ENCODE data around the gene NPFF.
"Not testable (repeated sequence)": the region's sequence is repeated elsewhere in the genome, so short reads cannot be mapped to it uniquely, and the experiment has no call there.

Gene NPFF, protein sequence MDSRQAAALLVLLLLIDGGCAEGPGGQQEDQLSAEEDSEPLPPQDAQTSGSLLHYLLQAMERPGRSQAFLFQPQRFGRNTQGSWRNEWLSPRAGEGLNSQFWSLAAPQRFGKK

DNA sequence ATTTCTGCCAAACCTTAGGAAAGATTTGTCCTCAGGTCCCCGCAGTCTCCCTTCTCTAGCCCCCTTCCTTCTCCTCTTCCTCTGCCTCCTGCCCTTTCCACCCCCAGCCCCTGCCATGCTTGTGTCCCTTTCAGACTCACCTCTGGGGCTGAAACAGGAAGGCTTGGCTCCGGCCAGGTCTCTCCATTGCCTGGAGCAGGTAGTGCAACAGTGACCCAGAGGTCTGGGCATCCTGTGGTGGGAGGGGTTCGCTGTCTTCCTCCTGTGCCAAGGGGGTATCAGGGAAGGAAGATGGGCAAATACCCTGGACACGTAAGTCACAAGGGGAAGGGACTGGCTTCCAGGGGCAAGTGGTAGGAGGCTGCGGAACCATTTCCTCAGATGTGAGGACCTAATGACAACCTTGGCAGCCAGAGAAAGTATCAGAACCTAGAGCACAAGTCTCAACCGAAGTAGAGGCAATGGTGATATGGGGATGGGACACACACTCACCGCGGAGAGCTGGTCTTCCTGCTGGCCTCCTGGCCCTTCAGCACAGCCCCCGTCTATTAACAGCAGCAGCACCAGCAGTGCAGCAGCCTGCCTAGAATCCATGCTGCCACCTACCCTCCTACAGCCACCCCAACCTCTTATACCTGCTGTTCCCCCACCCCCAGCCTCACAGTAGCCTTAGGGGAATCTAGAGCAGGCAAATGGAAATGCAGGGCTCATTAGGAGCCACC lies at the start of gene NPFF:
Gene NPFF, minus strand, starts transcription at position 604 of the 722 bp plus-strand sequence. Its CDS starts 10 bp downstream, at position 594.
- no peak for DNase-seq

DNA sequence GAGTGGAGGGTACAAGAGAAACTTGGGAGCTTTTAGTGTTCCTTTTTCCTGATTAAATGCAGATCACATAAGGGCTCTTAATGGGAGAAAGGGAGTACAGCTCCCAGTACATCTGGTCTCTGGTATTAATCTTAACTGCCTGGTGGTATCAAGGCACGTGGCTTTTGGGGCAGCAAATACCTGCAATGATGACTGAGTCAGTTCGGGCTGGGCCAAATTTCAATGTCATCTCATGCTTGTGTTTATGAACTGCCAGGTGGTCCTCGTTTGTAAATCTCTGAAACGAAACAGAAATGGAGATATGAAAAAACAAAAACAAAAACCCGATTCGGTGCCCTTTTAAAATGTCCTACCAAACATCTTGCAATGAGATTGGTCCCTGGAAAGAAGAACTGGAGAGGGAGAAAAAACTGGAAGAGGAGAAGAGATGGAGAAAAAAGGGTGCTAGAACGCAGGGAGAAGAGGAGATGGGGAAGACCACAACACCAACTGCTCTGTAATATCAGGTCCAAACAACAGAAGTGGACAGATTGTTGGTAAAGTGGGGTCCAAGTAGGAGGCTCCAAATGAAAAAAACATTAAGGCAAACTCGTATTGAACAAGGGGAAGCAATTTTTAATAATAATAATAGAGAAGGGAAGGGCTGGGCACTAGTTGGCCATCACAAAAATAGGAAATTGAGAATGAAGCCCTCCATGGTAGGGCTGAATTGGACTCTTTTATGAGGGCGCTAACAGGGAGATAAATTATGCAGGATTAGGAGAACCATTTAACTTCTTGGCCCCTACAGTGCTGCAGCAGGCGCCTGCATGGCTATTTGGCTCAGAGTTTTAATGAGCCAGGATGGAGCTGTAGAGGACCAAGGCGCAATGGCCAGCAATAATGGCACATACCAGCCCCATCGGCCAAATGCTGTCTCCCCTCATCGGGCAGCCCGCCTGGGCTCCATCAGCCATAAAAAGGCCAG lies 45.4 kb upstream of the NPFF start:
- no peak for DNase-seq

DNA sequence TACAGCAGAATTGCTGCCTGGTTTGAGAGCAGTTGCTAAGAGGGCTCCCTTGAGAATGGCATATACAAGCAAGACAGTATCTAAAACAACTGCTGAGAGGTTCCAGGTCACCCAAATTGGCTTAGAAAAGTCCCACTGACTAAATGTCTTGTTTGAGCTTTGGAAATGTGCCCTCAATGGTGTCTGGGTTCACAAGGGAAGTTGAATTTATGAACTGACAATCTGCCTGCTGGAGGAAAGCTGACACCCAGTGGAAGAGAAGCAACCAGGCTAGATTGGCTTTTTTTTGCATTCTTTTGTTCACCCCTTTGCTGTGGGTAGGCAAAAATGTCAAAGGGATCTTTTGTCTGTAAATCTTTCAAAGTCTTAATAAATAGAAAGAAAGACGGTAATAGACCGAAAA lies 44.6 kb upstream of the NPFF start:
- no peak for DNase-seq

DNA sequence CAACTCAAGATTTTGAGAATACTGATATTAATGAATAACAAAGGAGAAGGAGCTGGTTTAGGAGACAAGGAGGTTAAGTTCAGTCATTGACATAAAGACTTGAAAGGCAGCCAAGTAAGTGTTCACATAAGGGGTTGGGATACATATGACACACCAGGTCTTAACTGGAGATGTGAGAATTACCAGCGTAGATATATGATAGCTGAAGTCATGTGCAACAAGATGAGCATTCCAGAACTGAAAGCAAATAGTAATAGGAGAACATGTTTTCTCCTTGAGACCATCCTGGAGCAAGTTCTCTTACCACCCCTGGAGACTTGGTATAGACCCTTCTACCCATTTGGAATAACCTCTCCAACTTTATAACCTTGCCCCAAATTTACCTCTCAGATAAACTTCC lies 43.3 kb upstream of the NPFF start:
- DNase-seq, result no peak

DNA sequence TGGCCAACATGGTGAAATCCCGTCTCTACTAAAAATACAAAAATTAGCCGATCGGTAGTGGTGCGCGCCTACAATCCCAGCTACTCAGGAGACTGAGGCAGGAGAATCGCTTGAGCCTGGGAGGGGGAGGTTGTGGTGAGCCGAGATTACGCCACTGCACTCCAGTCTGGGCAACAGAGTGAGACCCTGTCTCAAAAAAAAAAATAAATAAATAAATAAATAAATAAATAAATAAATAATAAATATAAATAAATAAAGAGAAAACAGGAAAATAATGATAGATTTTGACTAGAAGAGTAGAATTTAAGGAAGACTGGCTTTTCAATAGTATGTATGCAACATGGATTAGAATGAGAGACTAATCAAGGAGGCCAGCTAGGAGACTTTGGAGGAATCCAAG lies 42.8 kb upstream of the NPFF start:
- DNase-seq, result not testable (repeated sequence)

DNA sequence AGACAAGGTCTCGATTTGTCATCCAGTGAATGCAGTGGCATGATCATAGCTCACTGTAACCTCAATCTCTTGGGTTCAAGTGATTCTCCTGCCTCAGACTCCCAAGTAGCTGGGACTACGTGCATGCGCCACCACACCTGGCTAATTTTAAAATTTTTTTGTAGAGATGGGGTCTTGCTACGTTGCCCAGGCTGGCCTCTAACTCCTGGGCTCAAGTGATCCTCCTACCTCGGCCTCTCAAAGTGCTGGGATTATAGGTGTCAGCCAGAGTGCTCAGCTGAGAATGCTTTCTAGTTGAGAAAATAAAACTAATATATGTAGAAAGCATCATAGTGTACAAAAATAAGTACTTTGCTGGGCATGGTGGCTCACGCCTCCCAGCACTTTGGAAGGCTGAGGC lies 41.1 kb upstream of the NPFF start:
- DNase-seq, result not testable (repeated sequence)

DNA sequence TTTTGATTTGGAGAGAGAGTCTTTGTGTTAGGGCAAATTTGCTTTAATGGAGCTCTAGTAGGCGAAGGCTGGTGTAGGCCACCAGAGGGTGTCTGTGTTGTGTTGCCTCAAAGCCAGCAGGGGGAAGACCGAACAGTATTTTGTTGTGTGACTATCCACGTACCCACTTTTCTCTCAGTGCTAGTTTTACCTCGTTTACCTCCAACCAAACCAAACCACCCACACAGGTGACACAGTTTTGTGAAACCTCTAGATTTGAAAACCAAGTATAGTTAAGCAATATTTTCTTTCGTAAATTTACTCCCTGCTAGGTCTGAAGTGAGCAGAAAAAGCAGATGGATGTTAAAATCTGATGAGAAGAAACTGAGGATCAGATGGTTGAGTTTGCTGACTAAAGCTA lies 36.3 kb upstream of the NPFF start:
- DNase-seq, result no peak

DNA sequence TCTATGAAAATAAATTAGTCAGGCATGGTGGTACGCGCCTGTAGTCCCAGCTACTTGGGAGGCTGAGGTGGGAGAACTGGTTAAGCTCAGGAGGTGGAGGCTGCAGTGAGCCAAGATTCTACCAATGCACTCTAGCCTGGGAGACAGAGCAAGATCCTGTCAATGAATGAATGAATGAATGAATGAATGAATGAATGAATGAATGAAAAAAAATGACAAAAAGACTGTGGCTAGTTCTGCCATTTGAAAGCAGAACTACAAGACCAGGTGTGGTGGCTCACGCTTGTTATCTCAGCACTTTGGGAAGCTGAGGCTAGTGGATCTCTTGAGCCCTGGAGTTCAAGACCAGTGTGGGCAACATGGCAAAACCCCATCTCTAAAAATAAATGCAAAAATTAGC lies 32.2 kb upstream of the NPFF start:
- no peak for DNase-seq

DNA sequence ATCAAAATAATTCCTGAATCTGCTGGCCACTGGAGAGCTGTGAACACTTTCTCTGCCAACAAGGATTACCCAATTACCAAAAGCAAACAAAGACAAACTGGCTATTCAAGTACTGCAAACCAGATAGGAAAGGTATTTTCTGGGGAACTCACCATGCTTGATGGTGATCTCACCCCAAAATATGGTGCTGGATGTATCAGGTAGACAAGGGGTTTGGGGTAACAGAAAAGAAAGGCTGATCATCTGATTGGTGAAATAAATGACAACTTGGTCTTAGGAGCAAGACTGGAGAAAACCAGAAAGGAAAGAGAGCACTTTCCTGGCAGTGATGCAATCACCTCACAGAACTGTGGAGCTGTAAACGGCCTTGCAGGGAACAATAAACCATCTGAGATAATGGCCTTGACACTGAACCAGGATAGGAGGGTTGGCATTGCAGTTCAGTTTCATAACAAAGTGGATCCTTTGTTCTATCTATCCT lies 31.0 kb upstream of the NPFF start:
- DNase-seq, result no peak

DNA sequence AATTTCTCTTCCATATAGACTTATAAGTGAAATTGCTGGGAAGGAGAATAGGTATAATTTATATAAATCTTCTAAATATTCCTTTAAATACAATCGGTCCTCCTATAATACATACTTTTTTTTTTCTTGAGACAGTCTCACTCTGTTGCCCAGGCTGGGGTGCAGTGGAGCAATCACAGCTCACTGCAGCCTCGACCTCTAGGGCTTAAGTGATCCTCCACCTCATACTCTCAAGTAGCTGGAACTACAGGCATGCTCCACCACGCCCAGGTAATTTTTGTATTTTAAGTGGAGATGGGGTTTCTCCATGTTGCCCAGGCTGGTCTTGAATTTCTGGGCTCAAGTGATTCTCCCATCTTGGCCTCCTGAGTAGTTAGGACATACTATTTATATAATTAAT lies 29.7 kb upstream of the NPFF start:
- DNase-seq, result no peak

DNA sequence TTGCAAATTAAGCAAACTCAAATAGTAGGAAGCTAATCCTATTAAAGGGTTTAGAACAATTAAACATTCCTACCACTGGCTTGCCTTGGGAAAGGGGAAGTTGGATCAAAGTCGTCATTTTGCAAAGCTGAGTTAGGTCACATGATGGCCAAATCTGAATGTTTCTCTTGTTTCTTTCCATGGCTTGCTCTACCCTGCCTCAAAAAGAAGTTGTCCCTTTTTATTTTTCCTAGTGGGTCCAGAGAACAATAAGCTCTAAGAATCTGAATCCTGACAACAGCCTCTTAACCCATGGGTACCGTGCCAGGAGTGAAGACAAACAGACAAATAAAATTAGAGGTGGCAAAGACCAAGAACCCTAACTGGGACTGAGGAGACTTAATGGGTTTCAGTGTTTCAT lies 26.2 kb upstream of the NPFF start:
- no peak for DNase-seq

DNA sequence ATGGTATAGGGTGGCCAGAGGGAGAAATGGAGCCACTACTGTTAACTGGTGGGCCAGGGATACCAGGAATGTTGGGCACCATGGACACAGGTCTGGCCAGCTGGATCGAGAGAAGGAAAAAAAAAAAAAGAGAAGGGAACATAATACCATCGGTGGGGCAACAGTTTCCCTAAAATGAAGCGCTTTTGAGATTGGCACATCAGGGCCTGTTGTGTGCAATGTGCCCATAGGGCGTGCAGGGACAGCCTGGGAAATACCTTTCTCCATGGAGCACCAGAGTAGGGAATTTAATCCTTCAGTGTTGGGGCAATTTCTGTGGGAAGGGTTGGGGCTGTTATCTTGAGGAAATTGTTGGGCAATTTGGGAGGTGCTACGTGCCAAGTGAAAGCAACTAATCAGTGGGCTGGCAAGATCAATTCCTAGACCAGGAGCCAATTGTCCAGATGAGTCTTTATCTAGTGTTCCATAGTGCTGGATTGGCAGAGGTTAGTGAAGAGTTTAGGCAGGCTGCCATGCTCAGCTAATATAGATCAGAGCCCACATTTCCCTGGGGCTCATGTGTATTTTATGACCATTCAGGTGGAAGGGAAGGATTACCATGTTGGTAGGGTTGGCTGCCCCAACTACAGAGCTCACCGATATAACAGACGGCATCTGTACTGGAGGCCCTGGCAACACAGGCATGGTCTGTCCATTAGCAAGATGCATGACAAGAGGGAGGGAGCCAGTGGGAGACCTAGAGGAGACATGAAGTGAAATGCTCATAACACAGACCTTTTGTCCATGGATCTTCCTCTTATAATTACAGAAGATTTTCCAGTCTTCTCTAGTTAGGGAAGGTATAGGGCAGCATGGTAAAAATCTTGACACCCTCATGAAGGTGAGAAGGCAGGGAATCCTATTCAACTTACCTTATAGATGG lies 25.5 kb upstream of the NPFF start:
- no peak for DNase-seq

DNA sequence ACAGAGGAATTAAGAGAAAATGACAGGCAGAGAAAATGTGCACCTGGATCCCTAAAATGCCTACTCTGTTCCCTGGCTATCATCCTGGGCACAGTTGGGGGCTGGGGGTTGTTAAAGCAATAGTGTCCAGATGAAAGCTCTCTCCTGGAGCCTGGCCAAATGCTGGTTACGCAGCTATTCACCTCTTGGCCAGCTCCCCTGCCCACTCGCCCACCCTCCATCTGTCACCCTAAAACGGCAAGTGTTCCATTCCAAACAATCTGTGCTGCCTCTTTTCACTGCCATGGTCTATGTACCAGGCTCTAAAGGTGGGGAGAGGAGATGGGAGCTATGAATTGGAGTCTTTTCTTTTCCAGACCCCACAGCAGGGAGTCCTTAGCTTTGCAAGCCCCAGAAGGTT lies 24.7 kb upstream of the NPFF start:
- no peak for DNase-seq

DNA sequence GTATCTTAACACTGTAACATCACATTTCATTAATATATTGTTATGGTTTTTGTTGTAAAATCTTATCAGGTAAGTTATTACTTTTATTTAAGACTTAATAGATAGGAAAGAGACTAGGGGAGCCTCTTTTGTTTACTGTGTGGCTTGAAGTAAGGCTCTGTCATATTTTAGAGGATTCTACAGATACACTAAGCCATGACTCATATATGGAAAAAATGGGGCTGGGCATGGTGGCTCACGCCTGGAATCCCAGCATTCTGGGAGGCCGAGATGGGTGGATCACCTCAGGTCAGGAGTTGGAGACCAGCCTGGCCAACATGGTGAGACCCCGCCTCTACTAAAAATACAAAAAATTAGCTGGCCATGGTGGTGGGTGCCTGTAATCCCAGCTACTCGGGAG lies 23.6 kb upstream of the NPFF start:
- no peak for DNase-seq

DNA sequence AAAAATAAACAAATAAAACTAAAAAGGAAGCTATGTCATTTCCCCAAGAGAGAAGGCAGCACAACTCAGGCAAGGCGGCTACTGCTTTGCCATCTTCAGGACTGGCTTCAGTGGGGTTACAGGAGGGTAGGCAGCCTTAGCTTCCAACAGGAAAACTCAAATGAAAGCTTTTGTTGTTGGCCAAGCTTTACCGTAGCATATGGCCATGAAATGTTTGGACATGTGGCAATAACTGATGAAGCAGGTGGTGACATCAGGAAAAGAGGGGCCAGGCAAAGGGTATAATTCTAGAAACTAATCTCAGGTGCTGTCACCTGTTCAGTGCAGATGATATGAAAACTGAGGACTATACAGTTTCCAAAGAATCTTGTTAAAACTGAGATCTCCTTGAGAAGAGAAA lies 22.8 kb upstream of the NPFF start:
- DNase-seq, result no peak

DNA sequence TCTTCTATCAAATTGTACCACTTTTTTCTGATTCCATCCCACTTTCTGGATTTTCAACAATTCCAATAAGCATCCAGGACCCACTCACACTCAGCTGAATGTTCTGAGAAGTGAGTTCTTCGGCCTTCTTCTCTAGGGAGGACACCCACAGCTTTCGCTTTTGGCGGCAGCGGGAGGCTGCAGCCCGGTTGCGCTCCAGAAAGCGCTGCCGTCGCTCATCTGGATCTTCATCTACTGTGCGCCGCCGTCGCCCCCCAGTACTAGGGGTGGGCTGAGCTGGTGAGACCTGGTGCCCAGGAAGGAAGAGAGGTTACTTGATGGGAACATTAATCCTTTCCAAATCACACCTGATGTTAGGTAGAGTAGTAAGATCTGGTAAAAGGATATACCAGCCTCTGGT lies 17.2 kb upstream of the NPFF start:
- no peak for DNase-seq

DNA sequence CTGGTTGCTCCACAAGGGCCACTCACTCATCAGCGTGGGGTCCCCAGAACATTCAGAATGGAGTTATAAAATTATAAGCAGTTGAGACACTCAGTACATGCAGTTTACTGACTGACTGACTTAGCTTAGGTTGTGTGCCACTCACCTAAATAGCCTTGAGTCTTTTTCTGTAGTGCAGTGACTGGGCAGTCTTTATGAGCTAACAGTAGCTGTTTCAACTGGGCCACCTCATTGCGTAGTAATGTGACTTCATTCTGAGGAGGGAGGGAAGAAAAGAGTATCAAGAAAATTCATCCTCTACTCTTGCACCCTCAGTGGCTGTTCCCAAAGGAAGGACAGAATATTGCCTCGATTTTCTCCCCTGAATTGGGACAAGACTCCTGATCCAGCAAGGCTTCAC lies 15.8 kb upstream of the NPFF start:
- no peak for DNase-seq

DNA sequence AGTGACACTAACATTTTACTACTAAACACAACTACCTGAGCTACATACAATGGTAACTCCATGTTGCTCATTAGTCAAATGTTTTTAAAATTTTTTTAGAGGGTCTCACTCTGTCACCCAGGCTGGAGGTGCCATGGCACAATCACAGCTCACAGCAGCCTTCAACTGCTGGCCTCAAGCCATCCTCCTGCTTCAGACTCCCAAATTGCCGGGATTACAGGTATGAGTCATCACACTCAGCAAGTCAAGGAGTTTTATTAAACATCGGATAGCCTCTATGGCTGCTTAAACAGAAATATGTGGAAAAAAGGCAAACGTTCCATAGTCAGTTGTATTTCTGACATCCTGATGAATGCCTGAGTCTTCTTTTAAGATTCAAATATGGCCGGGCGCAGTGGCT lies 11.1 kb upstream of the NPFF start:
- DNase-seq, result no peak

DNA sequence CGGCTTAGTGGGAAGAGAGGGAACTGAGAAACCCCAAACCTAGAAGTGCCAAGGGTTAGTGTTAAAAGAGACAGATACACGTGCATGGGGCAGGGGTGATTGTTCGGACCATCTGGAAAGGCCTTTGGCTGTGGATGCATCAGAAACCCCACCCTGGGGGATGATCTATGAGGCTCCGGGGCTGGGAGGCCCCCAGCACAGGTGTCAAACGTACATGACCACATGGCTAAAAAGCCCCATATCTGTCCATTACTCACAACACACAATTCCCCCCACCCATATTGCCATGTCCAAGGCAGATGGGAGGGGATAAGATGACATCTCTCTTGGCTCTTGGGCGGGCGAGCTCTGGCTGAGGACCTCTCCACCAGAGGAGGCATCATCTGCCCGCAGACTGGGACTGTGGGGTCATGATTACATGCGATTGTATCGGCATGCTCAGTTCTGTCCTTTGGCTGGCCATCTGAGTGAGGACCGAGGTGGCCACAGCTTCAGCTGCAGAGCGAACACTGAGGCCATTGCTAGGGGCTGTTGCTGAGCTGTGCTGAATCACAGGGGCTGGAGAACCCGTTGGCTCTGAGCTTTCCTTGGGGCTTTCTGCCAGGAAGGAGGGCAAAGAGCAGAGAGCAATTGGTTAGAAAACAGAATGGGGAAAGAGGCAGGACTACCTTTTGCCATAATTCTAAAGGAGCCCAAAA lies 9.6 kb upstream of the NPFF start:
- DNase-seq, result no peak

DNA sequence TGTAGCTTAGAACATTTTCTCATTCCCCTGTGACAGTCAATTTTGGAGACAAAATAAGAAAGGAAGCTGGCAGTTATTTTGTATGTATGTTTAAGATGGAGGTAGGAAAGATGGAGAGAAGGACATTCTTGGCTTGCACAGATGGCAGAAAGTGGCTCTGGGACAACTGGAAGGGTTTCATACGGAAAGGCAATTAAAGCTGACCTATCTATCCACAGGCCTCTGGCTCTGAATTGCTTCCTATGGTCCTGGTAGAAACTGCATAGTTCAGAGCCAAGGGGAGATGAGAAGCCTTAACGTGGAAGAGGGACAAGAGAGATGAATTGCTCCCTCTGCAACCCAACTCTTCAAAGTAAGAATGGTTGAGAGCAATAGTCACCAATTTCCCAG lies 8.0 kb upstream of the NPFF start:
- no peak for DNase-seq

DNA sequence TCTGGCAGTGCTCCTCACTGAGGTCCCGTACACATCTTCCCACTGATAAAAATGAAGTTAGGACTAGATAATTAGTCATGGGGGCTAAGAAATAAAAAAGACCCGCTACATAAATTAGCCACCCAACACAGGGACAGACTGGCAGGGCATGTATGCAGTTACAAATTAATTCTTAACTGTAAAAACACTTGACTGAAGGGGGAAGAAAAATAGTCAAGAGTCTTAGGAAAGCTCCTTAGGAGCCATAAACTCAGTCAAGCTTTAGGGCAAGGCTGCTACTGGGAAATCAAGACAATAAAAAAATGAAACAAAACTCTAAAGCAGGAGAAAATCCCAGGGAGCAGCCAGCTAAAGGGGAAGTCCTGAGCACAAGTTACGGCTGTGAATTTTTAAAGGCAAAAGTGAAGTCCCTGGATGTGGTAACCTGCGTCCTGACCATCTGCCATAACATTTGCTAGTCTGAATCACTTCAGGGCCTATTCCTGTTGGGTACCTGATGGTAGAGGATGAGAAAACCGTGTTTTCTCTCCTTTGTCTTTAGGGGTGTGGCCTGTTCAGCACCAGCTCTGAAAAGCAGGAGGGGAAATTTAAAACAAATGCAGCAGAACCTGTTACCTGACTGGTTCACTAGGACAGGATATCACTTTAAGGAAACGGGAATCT lies 7.5 kb upstream of the NPFF start:
- no peak for DNase-seq
